ENCODE measurements around the gene CDH24. TPM values are rescaled to one million over a fixed set of nuclear protein-coding genes. Genes with fewer than 3 reads are reported as not detected.

Gene CDH24
- total RNA-seq, 2 donors from 2014 or later = 4.9 to 9.9 TPM

DNA sequence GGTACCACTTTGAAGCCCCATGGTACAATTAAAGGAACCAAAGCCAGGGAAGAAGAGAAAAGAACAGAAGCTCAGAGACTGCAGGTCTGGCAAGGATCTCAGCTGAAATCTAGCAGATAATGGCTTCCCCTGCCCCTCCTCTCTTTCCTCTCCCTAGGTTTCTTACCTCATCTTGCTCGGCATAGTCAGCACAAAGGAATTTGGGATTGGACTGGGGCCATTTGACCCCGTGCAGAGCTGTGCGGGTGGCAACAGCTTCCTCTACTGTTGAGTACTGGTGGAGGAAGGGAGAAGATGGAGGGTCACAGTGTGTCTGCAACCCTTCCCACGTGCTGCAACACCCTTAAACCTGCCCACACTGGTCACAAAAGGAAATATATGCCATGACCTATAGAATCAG lies 4.7 kb upstream of the CDH24 start:
- DNase-seq (peak; percentile 75 to 83 (median 78)), ATAC-seq (peak; percentile 73)
- Histone ChIP-seq H3K4me3 (no peak overlapping the region), H3K27ac (peak overlapping the region; percentile 9 to 76 (median 68)), H3K4me1 (peaks cover 17% of the 10 kb centered on the region), H3K9me3 (no peaks in the 10 kb centered on the region), H3K36me3 (replicated peaks in 1 of 2; ENCODE audit: insufficient read depth in 1 of 2, low read depth in 2 of 2) (peaks cover 17 to 36% of the 10 kb centered on the region in 2 donors), H3K27me3 (no peaks in the 10 kb centered on the region)
- 30 to 51% methylated on average over 4 of the region's 4 CpGs for WGBS, 2 donors
- intact Hi-C loops (cut with DNase I) = no loop called here
- TF ChIP-seq POLR2A (IDR thresholded peaks at IDR 0.05) = no peak
- TF ChIP-seq, protein P1, sequence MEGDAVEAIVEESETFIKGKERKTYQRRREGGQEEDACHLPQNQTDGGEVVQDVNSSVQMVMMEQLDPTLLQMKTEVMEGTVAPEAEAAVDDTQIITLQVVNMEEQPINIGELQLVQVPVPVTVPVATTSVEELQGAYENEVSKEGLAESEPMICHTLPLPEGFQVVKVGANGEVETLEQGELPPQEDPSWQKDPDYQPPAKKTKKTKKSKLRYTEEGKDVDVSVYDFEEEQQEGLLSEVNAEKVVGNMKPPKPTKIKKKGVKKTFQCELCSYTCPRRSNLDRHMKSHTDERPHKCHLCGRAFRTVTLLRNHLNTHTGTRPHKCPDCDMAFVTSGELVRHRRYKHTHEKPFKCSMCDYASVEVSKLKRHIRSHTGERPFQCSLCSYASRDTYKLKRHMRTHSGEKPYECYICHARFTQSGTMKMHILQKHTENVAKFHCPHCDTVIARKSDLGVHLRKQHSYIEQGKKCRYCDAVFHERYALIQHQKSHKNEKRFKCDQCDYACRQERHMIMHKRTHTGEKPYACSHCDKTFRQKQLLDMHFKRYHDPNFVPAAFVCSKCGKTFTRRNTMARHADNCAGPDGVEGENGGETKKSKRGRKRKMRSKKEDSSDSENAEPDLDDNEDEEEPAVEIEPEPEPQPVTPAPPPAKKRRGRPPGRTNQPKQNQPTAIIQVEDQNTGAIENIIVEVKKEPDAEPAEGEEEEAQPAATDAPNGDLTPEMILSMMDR (IDR thresholded peaks at IDR 0.05) = no peak

DNA sequence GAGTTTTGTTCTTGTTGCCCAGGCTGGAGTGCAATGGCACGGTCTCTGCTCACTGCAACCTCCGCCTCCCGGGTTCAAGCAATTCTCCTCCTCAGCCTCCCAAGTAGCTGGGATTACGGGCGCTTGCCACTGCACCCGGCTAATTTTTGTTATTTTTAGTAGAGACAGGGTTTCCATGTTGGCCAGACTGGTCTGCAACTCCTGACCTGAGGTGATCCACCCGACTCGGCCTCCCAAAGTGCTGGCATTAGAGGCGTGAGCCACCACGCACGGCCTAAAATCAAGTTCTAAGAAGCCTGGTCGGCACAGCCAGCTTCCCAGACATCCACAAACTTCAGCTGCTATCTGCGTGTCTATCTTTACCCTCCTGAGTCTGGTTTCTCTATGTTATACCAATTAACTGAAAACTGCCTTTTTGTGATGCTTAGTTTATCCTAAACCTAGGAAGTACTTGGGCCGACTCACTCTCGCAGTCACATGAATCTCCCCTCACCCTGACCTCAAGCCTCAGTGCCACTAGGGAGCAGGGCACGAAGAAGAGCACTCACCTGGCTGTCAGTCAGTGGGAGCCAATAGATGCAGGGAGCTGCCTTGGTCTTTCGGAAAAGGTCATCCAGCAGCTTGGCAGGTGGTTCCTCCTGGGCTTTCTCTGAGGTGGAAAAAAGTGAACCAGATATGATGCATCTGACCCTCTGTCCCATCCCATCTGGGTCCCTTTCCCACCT lies 3.4 kb upstream of the CDH24 start:
- intact Hi-C loops (cut with DNase I) = no loop called here
- WGBS, 2 donors = 92% methylated on average over 17 of the region's 17 CpGs
- Histone ChIP-seq H3K9me3 (no peaks in the 10 kb centered on the region), H3K36me3 (replicated peaks in 1 of 2; ENCODE audit: insufficient read depth in 1 of 2, low read depth in 2 of 2) (peaks cover 16 to 32% of the 10 kb centered on the region in 2 donors), H3K4me1 (peaks cover 30% of the 10 kb centered on the region), H3K27ac (peak overlapping the region in 3 of 4 donors; percentile 61 to 76 (median 76)), H3K27me3 (no peaks in the 10 kb centered on the region), H3K4me3 (no peak overlapping the region)
- ATAC-seq = no peak
- no peak for DNase-seq
- no peak for TF ChIP-seq POLR2A (IDR thresholded peaks at IDR 0.05)
- TF ChIP-seq, protein P1 (IDR thresholded peaks at IDR 0.05) = no peak

DNA sequence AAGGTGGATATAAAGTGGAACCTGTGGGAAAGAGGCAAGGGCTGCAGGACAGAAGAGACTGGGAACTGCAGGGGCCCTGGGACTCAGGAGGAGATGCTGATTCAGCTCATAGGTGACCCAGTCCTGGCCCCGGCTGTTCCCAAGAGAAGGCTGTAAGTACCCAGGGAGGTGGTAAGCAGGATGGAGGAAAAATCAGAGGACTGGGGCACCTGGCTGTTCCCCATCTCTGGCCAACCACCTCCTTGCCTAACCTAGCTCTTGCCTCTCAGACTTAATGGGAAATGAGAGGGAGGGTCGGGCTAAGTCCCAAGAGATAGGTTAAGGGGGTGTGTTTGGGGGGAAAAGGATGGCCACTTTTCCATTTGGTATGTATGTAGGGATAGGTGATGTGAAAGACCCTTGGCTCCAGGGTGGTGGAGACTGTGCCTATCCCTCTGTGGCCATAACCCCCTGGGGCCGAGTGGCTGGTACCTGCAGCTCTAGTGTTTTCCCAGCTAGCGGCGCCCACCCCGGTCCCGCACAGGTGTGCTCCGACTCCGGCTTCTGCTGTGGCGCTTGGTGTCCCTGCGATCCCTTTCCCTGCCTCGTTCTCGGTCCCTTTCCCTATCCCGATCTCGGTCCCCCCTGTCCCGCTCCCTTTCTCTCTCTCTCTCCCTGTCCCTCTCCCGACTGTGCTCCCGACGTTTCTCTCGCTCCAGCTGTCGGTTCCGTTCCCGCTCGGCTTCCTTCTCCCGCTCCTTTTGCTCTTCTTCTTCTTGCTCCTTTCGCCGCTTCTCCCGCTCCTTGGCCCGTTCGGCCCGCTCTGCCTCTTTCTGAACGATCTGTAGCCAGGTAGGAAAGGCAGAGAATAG lies 1.6 kb upstream of the CDH24 start:
- Histone ChIP-seq H3K36me3 (replicated peaks in 1 of 2; ENCODE audit: insufficient read depth in 1 of 2, low read depth in 2 of 2) (peaks cover 11 to 28% of the 10 kb centered on the region in 2 donors), H3K27me3 (no peaks in the 10 kb centered on the region), H3K27ac (peak overlapping the region in 1 of 4 donors; percentile 73), H3K4me3 (no peak overlapping the region), H3K4me1 (peaks cover 32% of the 10 kb centered on the region), H3K9me3 (no peaks in the 10 kb centered on the region)
- intact Hi-C loops (cut with DNase I) = loop anchor here (5.0 kb wide), 1 partner anchor 72 kb away; no protein-coding TSS in a partner anchor
- 87 to 92% methylated on average over 27 to 32 of the region's 32 CpGs for WGBS, 2 donors
- TF ChIP-seq, protein P1 (IDR thresholded peaks at IDR 0.05) = no peak
- TF ChIP-seq POLR2A (IDR thresholded peaks at IDR 0.05) = no peak
- DNase-seq (no peak), ATAC-seq (no peak)

DNA sequence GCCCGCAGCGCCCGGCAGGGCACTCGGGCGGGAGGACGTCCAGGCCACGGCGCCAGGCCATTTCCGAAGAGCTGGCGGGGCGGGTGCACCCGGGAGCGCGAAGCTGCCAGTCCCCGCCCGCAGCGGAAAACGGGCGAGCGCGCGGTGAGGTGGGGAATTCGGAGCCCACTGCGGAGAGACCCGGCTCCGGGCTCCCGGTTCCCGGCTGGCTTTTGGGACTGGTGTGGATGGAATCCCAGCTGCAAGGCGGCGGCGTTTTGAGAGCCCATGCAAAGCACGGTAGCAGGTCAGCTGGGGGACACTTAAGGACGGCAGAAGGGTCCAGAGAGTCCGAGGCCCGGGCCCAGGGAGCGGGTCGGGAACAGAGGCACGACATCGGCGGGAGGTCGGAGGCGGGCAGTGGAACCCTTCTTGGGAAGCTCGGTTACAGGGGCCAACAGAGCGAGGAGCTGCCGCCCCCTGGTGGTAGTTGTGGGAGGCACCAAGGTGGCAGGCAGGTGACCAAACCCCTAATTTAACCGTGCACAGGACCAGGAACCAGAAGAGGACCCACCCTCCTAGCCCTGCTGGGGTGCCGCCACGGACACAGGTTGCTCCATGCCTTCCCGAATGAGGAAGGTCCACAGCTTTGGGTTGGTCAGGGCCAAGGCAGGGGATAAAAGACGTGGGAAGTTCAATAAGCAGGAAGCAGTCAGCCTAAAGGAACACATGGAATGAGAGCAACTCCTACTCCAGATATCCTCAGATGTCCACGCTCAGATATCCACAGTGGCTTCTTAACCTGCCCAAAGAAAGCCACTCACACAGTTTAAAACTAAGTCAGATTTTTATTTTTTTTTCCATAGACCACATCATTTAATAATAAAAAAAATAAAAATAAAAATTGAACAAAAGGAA lies 685 bp upstream of the CDH24 start:
- intact Hi-C loops (cut with DNase I) = loop anchor here (5.0 kb wide), 1 partner anchor 71 kb away; no protein-coding TSS in a partner anchor
- 1 to 4% methylated on average over 6 to 51 of the region's 51 CpGs for WGBS, 2 donors
- peak in 1 of 3 donors; percentile 19 for TF ChIP-seq POLR2A (IDR thresholded peaks at IDR 0.05)
- TF ChIP-seq, protein P1 (IDR thresholded peaks at IDR 0.05) = peak; percentile 87 to 97 (median 94)
- Histone ChIP-seq H3K27ac (peak overlapping the region; percentile 56 to 73 (median 68)), H3K36me3 (replicated peaks in 1 of 2; ENCODE audit: insufficient read depth in 1 of 2, low read depth in 2 of 2) (peaks cover 11 to 20% of the 10 kb centered on the region in 2 donors), H3K9me3 (no peaks in the 10 kb centered on the region), H3K27me3 (no peaks in the 10 kb centered on the region), H3K4me1 (peaks cover 32% of the 10 kb centered on the region), H3K4me3 (peak overlapping the region; percentile 40 to 63)
- DNase-seq (peak; percentile 87 to 91 (median 88)), ATAC-seq (peak; percentile 82)

All from body of pancreas (tissue), 4 donors.